HG02938 (cell line): ENCODE results near the gene RAD18.

Experiments used
- ATAC-seq: cut with Tn5 transposase; IDR thresholded peaks from one replicate; pipeline ENCODE4 v1.9.1; 2021; ENCODE audit warnings: mild to moderate bottlenecking, moderate library complexity; ENCODE audit not compliant: unreplicated experiment

The RAD18 gene

GRCh38 chr3:8985876-8986275, 22.6 kb upstream of the RAD18 start:
- ATAC-seq = no peak

GRCh38 chr3:8985411-8985831, 22.1 kb upstream of the RAD18 start:
- ATAC-seq = no peak

- ATAC-seq = no peak
Measured at GRCh38 chr3:8984526-8984925, 21.3 kb upstream of the RAD18 start.

- no peak for ATAC-seq
Measured at GRCh38 chr3:8984081-8984480, 20.8 kb upstream of the RAD18 start.

GRCh38 chr3:8983591-8983990, 20.3 kb upstream of the RAD18 start:
- no peak for ATAC-seq

- ATAC-seq = no peak
Measured at GRCh38 chr3:8983026-8983425, 19.8 kb upstream of the RAD18 start.

- ATAC-seq = no peak
Measured at GRCh38 chr3:8982509-8982908, 19.2 kb upstream of the RAD18 start.

- no peak for ATAC-seq
Measured at GRCh38 chr3:8981700-8982099, 18.4 kb upstream of the RAD18 start.

GRCh38 chr3:8981296-8981695, 18.0 kb upstream of the RAD18 start:
- no peak for ATAC-seq

GRCh38 chr3:8980756-8981257, 17.5 kb upstream of the RAD18 start:
- ATAC-seq = no peak

GRCh38 chr3:8979262-8979661, 16.0 kb upstream of the RAD18 start:
- ATAC-seq = no peak

GRCh38 chr3:8978551-8978950, 15.3 kb upstream of the RAD18 start:
- ATAC-seq = no peak

GRCh38 chr3:8976540-8977182, 13.4 kb upstream of the RAD18 start:
- no peak for ATAC-seq

- ATAC-seq = no peak
Measured at GRCh38 chr3:8975081-8976020, 12.1 kb upstream of the RAD18 start.

GRCh38 chr3:8974458-8974857, 11.2 kb upstream of the RAD18 start:
- ATAC-seq = no peak

GRCh38 chr3:8972639-8973038, 9.4 kb upstream of the RAD18 start:
- ATAC-seq = no peak

- no peak for ATAC-seq
Measured at GRCh38 chr3:8970971-8971589, 7.8 kb upstream of the RAD18 start.

- ATAC-seq = no peak
Measured at GRCh38 chr3:8969241-8969640, 6.0 kb upstream of the RAD18 start.

GRCh38 chr3:8968375-8968882, 5.2 kb upstream of the RAD18 start:
- no peak for ATAC-seq

- ATAC-seq = no peak
Measured at GRCh38 chr3:8967553-8967952, 4.3 kb upstream of the RAD18 start.

- no peak for ATAC-seq
Measured at GRCh38 chr3:8966820-8967348, 3.6 kb upstream of the RAD18 start.
